Renal cortex interstitium (tissue), 11 donors: ENCODE data around the gene HLTF. TPM values are rescaled to one million over a fixed set of nuclear protein-coding genes. Genes with fewer than 3 reads are reported as not detected.
"Not testable (repeated sequence)": the region's sequence is repeated elsewhere in the genome, so short reads cannot be mapped to it uniquely, and the experiment has no call there.

Experiments used
- DNase-seq, 11 donors: peaks; one replicate each; pipeline ENCODE4 v3.0.0-alpha.2; 2013; ENCODE audit warnings: low read depth in 9 of 11, low spot score in 4 of 11; ENCODE audit errors: extremely low read depth in 1 of 11
- polyA plus RNA-seq, 3 donors: library from polyadenylated mRNA; unstranded; fragments of 120-200 nt; gene quantifications; one replicate each; pipeline ENCODE4 v1.2.1, GENCODE V29; 2013; ENCODE audit not compliant: insufficient read length in 3 of 3

The HLTF gene
- polyA plus RNA-seq, 3 donors, result 38.0 to 46.1 (median 45.0) TPM

DNA sequence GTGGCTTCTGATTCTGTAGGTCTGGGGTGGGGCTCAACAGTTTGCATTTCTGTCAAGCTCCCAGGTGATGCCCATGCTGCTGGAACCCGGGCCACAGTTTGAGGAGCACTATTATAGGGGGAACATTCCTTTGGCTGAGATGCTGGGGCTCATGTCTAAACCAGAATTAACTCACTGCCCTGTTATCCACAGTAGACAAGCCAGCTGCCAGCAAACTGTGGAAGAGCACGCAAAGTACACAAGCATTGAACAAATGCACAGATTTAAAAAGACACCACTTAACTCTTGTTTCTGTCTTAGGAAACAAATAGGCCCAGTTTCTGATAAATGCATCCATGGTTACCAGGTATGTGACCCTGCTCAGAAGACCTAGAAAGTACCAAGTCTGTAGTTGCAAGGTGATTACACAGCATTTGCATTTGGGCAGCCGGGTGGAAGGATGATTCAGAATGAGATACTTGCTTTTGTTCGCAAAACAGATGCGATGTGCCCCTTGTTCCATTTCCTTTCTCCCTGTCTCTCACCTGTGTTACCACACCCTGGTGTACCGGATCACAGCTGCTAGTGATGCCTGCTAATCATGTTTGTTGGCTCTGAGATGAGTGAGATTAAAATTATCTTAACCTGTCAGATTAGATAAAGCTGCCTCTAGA is 82.6 kb downstream of the HLTF start:
- no peak for DNase-seq

DNA sequence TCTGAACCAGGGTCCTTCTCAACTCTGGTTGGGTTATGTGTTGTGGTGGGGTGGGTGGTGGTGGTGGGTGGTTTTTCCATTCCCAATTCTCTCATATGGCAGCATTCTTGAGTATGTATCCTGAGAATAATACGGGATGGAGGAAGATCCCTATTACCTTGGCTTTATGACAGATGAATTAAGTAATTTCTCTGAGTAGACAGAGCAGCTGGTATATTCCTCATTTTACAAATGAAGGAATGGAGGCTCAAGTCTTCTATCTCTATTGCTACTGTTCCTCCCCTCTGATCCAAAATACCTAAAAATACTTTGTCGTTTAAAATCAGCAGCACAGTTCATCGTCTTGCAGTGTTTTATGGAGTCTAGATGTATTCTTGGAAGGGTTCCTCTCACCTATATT is 84.6 kb downstream of the HLTF start:
- DNase-seq, result no peak

DNA sequence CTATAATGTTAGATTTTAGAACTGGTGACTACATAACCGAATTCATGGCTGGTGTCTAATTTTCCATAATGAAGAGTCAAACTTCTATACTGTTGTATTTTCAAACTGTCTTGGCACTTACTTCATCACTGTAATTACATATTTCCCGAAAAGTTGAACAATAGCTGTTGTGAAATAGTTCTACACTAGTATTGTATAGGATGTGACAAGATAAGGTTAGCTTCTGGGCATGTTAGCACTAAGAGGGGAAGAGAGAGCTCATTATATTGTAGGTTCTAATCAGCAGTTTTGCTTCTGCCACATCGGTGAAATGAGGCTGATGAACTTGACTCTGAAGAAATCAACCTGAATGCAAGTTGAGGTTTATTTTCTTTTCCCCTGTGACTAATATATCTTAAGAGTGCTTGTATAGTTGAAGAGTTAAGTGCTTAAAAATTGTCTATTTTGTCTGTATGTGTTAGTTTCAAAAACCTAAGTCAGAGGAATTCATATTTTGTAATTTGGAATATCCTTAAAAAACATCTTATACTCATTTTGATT is 86.1 kb downstream of the HLTF start:
- DNase-seq, result no peak

GRCh38 chr3:148999806-149000205 is 86.5 kb downstream of the HLTF start:
- no peak for DNase-seq

GRCh38 chr3:148998715-148999423 is 87.5 kb downstream of the HLTF start:
- DNase-seq, result no peak

GRCh38 chr3:148998297-148998696 is 88.0 kb downstream of the HLTF start:
- no peak for DNase-seq

DNA sequence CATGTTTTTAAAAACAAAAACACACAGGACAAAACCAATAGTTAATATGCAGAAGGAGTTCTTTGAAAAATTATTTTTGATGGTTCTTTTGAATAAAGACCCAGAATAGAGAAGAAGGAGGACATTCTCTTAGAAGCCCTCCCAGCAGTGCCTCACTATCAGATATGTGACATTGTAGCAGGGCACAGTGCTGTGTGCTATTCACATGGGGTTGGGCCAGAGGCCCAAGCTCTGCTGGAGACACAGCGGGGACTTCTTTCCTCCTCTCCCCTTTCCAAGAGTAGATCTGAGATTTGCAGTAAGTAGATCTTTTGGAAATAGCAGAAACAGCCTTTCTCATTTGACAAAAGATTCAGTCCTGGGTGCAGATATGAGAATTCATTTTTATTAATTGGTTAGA is 88.7 kb downstream of the HLTF start:
- DNase-seq, result no peak

- DNase-seq, result no peak
Observed at GRCh38 chr3:148992635-148993255, 93.6 kb downstream of the HLTF start.

GRCh38 chr3:148992027-148992634 is 94.2 kb downstream of the HLTF start:
- peak in 5 of 11 donors; percentile 20 to 36 (median 30) for DNase-seq

DNA sequence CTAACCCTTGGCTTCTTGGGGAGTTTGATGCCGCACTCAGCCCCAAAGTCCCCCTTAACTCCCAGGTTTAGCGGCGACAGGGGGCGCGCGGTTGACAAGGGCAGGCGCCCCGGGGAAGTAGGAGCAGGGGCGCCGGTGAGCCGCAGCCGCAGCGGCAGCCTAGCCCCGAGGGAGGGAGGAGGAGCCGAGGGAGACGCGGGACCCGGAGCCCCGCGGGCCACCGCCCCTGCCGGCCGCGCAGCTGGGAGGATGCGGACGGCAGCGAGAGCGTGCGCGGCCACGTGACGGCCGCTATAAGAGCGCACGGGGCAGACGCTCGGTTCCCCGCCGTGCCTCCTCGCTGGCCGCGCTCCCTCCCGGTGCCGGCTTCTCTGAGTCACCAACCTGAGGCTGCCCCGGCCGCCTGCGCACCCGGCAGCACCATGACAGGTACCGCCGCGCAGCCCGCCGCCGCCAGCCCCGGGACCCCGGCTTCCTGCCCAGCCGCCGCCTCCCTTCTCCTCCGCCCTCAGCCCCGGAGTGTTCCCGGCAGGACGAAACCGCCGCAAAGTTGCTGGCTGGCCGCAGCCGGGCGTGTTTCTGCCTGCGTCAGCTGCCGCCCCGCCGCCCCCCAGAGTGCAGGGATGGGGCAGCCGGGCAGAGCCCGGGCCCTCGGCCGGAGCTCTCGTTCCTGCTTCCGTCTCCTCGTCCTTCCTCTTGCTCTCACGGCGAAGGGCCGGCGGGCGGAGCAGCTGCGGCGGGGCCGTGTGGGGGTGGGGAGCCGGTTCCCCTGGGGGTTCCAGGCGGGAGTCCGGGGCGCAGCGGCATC is 94.9 kb downstream of the HLTF start, which contains the start of gene GYG1:
GYG1 (plus strand) TSS at position 322 of the 808 bp plus-strand sequence; CDS start at position 423, 101 bp downstream.
- DNase-seq, result peak in 10 of 11 donors; percentile 29 to 70 (median 56)

GRCh38 chr3:148990236-148990635 is 96.1 kb downstream of the HLTF start:
- DNase-seq, result no peak

DNA sequence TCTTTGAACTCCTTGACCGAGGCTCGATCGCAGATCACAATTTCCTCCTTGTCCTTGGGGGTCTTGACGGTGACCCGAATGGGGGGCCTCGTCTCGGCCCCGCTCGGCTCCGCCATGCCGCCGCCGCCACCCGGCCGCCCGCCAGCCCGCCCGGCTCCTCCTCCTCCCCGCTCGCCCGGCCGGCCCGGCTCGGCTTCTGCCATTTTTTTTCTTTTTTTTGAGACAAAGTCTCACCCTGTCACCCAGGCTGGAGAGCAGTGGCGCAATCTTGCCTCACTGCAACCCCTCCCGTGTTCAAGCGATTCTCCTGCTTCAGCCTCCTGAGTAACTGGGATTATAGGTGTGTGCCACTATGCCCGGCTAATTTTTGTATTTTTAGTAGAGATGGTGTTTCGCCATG is 98.8 kb downstream of the HLTF start:
- DNase-seq, result not testable (repeated sequence)

GRCh38 chr3:148981273-148981672 is 105.1 kb downstream of the HLTF start:
- DNase-seq, result no peak

Other genes with a start within 250 kb of the HLTF start
- gene CPA3, start 221.2 kb downstream of the HLTF start, polyA plus RNA-seq, result under 1 TPM; 0.20 to 0.67 (median 0.20) TPM
- gene GYG1, start 95.0 kb downstream of the HLTF start, polyA plus RNA-seq, result 10 to 100 TPM; 24.2 to 30.7 (median 26.4) TPM
- 10 to 100 TPM; 27.1 to 37.8 (median 34.3) TPM for gene HPS3, start 43.1 kb upstream of the HLTF start, polyA plus RNA-seq
- gene CP, start 135.3 kb upstream of the HLTF start, polyA plus RNA-seq, result 1 to 10 TPM in 1 of 3 donors, under 1 TPM in 2; 0.45 to 1.0 (median 0.67) TPM
- 10 to 100 TPM; 23.1 to 31.6 (median 26.6) TPM for gene TM4SF18, start 247.1 kb upstream of the HLTF start, polyA plus RNA-seq